Endothelial cell (in vitro differentiated cells): ENCODE measurements around the gene UBE2U. TPM values are rescaled to one million over a fixed set of nuclear protein-coding genes. Genes with fewer than 3 reads are reported as not detected.

Experiments
- DNase-seq: peaks from one replicate; pipeline ENCODE4 v3.0.0; 2021; ENCODE audit warnings: low spot score
- H3K27ac Mint-ChIP-seq: one replicate; pipeline ENCODE4 v1.8.0; 2021; ENCODE audit warnings: mixed read lengths, inconsistent platforms; ENCODE audit not compliant: unreplicated experiment
- H3K27me3 Mint-ChIP-seq: one replicate; pipeline ENCODE4 v1.8.0; 2021; ENCODE audit warnings: mild to moderate bottlenecking, moderate library complexity, mixed read lengths, inconsistent platforms; ENCODE audit not compliant: unreplicated experiment
- H3K36me3 Mint-ChIP-seq: one replicate; pipeline ENCODE4 v1.8.0; 2021; ENCODE audit warnings: mild to moderate bottlenecking, low read depth, mixed read lengths, inconsistent platforms; ENCODE audit not compliant: unreplicated experiment
- H3K4me1 Mint-ChIP-seq: one replicate; pipeline ENCODE4 v1.8.0; 2021; ENCODE audit warnings: mild to moderate bottlenecking, mixed read lengths, inconsistent platforms; ENCODE audit not compliant: unreplicated experiment
- H3K4me3 Mint-ChIP-seq: one replicate; pipeline ENCODE4 v1.8.0; 2021; ENCODE audit warnings: mild to moderate bottlenecking, mixed read lengths, inconsistent platforms; ENCODE audit not compliant: unreplicated experiment
- H3K9me3 Mint-ChIP-seq: one replicate; pipeline ENCODE4 v1.8.0; 2021; ENCODE audit warnings: mixed read lengths, inconsistent platforms; ENCODE audit not compliant: unreplicated experiment
- CTCF ChIP-seq: fragments of 200-600 bp; sonication (generic); IDR thresholded peaks from one replicate; pipeline ENCODE4 v1.5.0; 2021; ENCODE audit warnings: antibody characterized with exemption; ENCODE audit not compliant: unreplicated experiment
- long read RNA-seq: library from polyadenylated mRNA; unstranded; transcript quantifications from one replicate; pipeline ENCODE4 v2.0.0, GENCODE V29; 2020; ENCODE audit not compliant: unreplicated experiment
- total RNA-seq: library from RNA; stranded (reverse); fragmentation: NEBNext Ultra II Directional; extraction: Animal tissue kit (Norgen Biotek cat#: 25700); gene quantifications from one replicate; pipeline ENCODE4 v1.2.1, GENCODE V29; 2021; ENCODE audit not compliant: unreplicated experiment

Gene UBE2U
- not detected for total RNA-seq
- long read RNA-seq = 0 reads

- H3K9me3 Mint-ChIP-seq = no peaks in the 10 kb centered on the region
- H3K27ac Mint-ChIP-seq = no peak within 1 kb of the TSS
- no peaks in the 10 kb centered on the region for H3K4me1 Mint-ChIP-seq
- DNase-seq = no peak
- peaks cover 3% of the 10 kb centered on the region for H3K36me3 Mint-ChIP-seq
- peaks cover 1% of the 10 kb centered on the region for H3K27me3 Mint-ChIP-seq
- no peak within 1 kb of the TSS for H3K4me3 Mint-ChIP-seq
- TF ChIP-seq CTCF = no peak
Observed at GRCh38 chr1:64203420-64203819, at the start of gene UBE2U. Gene UBE2U (plus strand): TSS chr1:64203623. CDS start chr1:64204051, 428 bp downstream.

GRCh38 chr1:64155278-64155677 lies 48.1 kb upstream of the UBE2U start:
- peaks cover 7% of the 10 kb centered on the region for H3K4me1 Mint-ChIP-seq

GRCh38 chr1:64161357-64161941 lies 42.0 kb upstream of the UBE2U start:
- H3K4me1 Mint-ChIP-seq = peaks cover 19% of the 10 kb centered on the region
- no peaks in the 10 kb centered on the region for H3K36me3 Mint-ChIP-seq
- no peaks in the 10 kb centered on the region for H3K9me3 Mint-ChIP-seq
- no peak for DNase-seq
- H3K4me3 Mint-ChIP-seq = no peak overlapping the region
- TF ChIP-seq CTCF = no peak
- no peaks in the 10 kb centered on the region for H3K27me3 Mint-ChIP-seq
- no peak overlapping the region for H3K27ac Mint-ChIP-seq

More at GRCh38 chr1:64155278-64155677, 48.1 kb upstream of the UBE2U start:
- Mint-ChIP-seq H3K27ac (peak overlapping the region; percentile 71), H3K27me3 (no peaks in the 10 kb centered on the region), H3K4me3 (no peak overlapping the region), H3K36me3 (no peaks in the 10 kb centered on the region), H3K9me3 (no peaks in the 10 kb centered on the region)
- DNase-seq = no peak
- no peak for TF ChIP-seq CTCF

GRCh38 chr1:64162151-64162550 lies 41.3 kb upstream of the UBE2U start:
- H3K27ac Mint-ChIP-seq = no peak overlapping the region
- H3K4me1 Mint-ChIP-seq = peaks cover 19% of the 10 kb centered on the region
- no peak for DNase-seq
- H3K9me3 Mint-ChIP-seq = no peaks in the 10 kb centered on the region
- no peaks in the 10 kb centered on the region for H3K27me3 Mint-ChIP-seq
- TF ChIP-seq CTCF = no peak
- no peak overlapping the region for H3K4me3 Mint-ChIP-seq
- no peaks in the 10 kb centered on the region for H3K36me3 Mint-ChIP-seq

GRCh38 chr1:64162804-64163203 lies 40.6 kb upstream of the UBE2U start:
- H3K4me1 Mint-ChIP-seq = peaks cover 19% of the 10 kb centered on the region
- no peak for DNase-seq
- no peak for TF ChIP-seq CTCF
- no peak overlapping the region for H3K27ac Mint-ChIP-seq
- no peaks in the 10 kb centered on the region for H3K27me3 Mint-ChIP-seq
- no peak overlapping the region for H3K4me3 Mint-ChIP-seq
- no peaks in the 10 kb centered on the region for H3K9me3 Mint-ChIP-seq
- no peaks in the 10 kb centered on the region for H3K36me3 Mint-ChIP-seq
